HG03060 (cell line): ENCODE data around the gene PIGC.

Source experiments
- ATAC-seq: cut with Tn5 transposase; IDR thresholded peaks from one replicate; pipeline ENCODE4 v1.9.1; 2021; ENCODE audit warnings: low read depth, moderate number of reproducible peaks; ENCODE audit not compliant: unreplicated experiment

PIGC gene

DNA sequence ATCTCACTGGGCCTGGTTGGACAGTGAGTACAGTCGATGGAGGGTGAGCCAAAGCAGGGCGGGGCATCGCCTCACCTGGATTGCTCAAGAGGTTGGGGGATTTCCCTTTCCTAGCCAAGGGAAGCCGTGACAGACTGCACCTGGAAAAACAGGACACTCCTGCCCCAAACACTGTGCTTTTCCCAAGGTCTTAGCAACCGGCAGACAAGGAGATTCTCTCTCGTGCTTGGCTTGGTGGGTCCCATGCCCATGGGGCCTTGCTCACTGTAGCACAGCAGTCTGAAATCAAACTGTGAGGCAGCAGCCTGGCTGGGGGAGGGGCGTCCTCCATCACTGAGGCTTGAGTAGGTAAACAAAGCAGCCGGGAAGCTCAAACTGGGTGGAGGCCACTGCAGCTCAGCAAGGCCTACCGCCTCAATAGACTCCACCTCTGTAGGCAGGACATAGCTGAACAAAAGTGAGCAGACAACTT lies 12.1 kb downstream of the PIGC start:
- no peak for ATAC-seq

GRCh38 chr1:172431204-172431603 lies 12.7 kb downstream of the PIGC start:
- ATAC-seq, result no peak

GRCh38 chr1:172430128-172430454 lies 13.8 kb downstream of the PIGC start:
- ATAC-seq, result no peak

GRCh38 chr1:172429331-172430127 lies 14.3 kb downstream of the PIGC start:
- no peak for ATAC-seq

GRCh38 chr1:172427191-172427590 lies 16.7 kb downstream of the PIGC start:
- no peak for ATAC-seq

DNA sequence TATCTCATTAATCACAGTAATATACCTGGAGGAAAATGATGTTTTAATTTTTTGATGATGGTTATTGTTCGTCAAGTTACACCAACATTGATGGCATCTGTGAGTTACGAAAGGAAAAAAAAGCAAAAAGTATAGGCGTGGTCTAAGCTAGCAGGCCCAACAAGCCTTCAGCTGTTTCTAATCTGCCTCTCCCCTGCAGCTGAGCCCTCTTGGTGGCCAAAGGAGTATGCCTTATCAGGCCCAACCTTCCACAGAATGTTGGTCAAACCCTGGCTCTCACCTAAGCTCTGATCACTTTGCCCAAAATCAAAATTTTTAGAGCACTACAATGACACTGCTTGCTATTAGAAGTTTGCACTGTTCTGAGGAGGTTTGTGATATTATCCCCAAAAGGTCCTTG lies 18.5 kb downstream of the PIGC start:
- ATAC-seq, result no peak

- ATAC-seq, result no peak
These were observed 20.5 kb downstream of the PIGC start for GRCh38 chr1:172423336-172423735.

DNA sequence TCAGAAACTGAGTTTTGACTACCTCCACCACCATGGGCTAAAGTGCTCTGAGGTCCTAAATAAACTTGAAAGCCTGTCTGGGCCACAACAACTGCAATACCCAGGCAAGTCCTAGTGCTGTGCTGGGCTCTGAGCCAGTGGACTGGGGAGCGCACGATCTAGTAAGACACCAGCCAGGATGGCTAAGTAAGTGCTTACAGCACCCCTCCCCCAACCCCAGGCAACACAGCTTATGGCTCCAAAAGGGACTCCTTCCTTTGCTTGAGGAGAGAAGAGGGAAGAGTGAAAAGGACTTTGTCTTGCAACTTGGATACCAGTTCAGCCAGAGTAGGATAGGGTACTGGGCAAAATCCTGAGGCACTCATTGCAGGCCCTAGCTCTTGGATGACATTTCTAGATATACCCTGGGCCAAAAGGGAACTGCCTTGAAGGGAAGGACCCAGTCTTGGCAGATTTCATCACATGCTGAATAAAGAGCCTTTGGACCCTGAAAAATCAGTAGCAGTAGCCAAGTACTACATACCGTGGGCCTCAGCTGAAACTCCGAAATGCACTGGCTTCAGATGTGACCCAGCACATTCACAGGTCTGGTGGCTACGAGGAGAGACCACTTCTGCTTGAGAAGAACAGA lies 21.8 kb downstream of the PIGC start:
- no peak for ATAC-seq

DNA sequence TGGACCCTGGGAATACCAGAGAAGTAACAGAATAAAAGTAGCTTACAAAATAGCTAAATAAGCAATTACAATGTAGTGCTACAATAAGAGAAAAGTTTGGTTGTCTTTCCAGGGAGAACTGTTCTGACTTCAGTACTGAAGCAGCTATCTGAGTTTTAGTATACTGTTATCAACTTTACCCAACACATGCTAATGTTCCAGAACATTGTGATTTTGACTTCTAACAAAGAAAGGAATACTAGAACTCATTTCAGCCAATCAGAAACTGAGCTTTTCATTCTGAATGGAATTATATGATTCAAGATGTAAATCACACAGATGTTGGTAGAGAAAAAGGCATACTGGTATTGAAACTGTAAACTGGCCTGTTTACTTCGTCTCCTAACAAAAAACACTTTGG lies 23.5 kb downstream of the PIGC start, which contains the start of gene C1orf105:
Gene C1orf105 (plus strand): TSS at position 301 of the 400 bp plus-strand sequence. CDS start 201 bp downstream, outside the sequence.
- ATAC-seq, result no peak

GRCh38 chr1:172417557-172417956 lies 26.3 kb downstream of the PIGC start:
- ATAC-seq, result no peak

DNA sequence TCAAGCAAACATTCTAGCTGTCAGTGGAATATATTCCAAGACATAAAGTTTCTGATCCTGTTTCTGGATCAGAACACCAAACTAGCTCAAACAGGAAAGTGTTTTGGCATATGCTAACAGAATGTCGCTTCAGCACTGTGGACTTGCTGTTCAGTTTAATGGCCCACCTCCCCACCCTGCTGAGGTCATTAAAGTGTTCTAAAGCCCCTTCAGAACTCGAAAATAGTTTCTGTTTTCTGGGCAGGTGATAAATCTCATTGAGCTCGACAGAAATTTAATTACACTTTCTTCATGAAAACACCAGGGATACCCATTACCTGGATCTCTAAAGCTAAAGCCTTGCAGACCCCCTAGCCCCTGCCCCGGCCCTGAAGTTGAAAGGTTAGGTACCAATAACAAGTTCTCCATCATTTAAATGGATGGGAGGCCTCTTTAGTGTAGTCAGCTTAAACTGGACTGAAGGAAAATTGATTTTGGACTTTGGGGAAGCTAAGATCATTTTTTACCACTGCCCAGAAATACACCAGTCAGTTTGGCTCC lies 27.3 kb downstream of the PIGC start:
- no peak for ATAC-seq

GRCh38 chr1:172414331-172414730 lies 29.5 kb downstream of the PIGC start:
- no peak for ATAC-seq

DNA sequence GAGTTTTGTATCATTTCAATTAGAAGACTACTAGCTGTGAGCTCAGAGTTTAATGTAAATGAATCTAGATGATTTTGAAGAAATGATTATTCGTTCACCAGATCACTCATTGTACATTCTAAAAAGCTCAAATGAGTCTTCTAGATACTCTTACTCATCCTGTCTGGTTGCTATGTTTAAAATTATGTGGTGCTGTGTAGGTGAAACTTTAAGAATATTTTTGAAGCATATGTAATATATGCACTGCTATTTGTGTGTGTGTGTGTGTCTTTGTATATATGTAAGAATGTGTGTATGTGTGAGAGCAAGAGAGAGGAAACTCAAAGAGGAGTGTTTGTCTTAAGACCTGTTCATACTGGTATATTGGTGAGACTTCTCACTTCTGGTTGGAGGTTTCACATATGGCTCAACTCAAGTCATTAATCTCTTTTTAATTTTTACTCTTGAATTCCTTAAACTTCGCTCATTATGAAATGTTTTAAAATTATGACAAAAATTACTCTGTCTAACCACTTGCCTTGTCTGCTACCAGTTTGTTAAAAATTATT lies 32.0 kb downstream of the PIGC start:
- no peak for ATAC-seq

GRCh38 chr1:172410027-172410426 lies 33.8 kb downstream of the PIGC start:
- no peak for ATAC-seq

DNA sequence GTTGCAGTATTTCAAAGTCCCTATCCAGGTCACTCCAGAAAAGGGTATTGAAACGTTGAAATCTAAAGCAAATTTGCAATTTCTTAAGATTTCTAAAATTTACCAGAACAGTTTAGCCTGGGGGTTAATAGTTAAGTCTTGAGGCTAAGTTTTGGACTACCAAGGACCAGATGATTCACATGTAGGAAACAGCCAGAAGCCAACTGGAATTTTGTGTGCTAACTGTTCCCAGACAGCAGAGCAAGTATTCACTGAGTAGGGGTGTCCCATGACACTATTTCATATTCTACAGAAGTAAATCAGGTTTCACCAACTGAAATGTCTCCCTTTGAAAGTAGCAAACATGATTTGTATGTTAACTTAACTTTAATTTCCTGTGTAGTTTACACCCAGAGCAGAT lies 34.9 kb downstream of the PIGC start:
- no peak for ATAC-seq

DNA sequence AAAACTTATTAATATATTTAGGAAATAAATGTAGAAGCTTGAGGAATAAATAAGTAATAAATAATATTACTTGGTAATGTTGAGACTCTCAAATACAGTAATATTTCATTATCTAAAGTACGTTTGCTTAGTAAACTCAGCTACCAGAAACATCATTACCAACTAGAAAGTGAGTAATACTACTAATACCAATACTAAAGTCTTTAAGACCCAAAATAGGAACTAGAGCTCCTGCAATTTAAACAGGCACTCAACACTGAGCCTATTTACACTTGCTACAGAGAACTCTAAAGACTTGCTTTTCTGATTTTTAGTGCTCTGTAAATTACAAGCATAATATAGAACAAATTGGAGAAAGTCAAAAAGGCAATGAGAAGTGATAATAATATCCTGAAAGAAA lies 36.9 kb downstream of the PIGC start:
- no peak for ATAC-seq

DNA sequence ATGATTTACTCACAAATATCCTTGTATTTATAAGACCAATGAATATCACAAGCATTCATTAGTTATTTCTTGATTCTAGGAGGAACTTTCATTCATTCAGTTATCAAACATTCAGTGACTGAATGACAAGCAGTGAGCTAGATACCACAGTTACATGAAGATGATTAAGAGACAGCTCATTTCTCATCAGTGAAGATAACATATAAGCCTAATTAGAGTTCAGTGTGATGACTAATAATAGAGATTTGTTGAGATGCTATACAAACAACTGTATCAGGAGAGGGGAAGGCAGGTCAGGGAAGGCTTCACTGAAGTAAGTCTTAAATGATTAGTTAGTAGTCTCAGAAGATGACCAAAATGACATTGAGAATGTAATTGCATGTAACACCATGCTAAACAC lies 38.0 kb downstream of the PIGC start:
- ATAC-seq, result no peak

DNA sequence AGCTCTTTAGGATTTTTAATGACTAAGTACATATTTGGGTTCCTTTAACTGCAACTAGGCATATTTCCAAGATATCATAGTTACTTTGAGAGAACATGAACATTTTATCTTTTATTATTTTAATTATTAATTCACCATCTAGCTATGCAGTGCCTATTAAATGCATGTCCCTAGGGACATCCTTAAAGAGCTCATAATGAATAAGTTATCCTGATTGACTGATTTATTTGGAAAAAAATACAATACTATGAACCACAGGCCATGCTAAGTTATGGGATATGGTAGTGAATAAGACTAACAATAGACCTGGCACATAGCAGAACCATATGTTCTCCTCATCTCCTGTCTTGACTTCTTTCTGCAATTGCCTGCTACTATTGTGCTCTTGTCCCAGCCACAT lies 39.7 kb downstream of the PIGC start:
- ATAC-seq, result no peak

DNA sequence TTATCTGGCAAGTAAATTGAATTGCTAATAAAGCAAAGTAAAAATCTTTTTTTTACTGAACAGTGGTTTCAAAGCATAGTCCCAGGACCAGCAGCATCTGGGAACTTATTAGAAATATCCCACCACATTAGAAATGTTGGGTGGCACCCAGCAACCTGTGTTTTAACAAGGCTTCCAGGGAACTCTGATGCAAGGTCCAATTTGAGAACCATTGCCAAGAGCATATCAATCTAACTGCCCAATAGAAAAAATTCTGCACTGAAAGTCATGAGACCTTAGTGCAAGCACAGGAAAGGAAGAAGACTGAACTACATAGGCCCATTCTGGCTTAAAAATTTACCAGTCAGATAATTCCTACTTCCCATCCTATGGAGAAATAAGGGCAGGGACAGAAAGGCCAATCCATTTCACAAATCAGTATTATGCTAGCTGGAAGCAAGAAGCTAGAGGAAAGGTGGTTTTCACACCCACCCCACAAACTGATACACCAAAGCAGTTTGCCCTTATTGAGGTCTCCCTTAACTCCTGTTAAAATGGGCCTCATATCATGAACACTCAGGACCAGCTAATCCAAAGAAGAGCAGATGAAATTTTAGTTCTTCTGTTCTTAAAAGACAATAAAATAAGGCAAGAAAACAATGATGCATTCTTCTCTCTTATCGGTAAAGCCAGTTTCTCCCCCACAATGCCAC lies 40.8 kb downstream of the PIGC start:
- no peak for ATAC-seq

- no peak for ATAC-seq
These were observed 42.0 kb downstream of the PIGC start for GRCh38 chr1:172401892-172402291.

- no peak for ATAC-seq
These were observed 42.4 kb downstream of the PIGC start for GRCh38 chr1:172401477-172401876.
